PC-3 (cell line): Measurements from ENCODE around the gene SLC25A30. TPM values are rescaled to one million over a fixed set of nuclear protein-coding genes. Genes with fewer than 3 reads are reported as not detected.

ENCODE experiments used
- ATAC-seq: fragments of 200-7000 bp; cut with Tn5 transposase; 2 replicates; pipeline ENCODE4 v1.9.1; 2020; ENCODE audit warnings: mild to moderate bottlenecking, moderate library complexity
- BruUV-seq: library from RNA; stranded (reverse); fragments of 400-500 nt; replicated peaks from 2 replicates; lab custom pipeline; 2021; lab: Mats Ljungman, UMichigan
- CTCF ChIA-PET: fragments of 300-600 bp; sonication (Branson Sonifier 250); formaldehyde crosslinking; loops from one replicate; lab custom pipeline; 2022; ENCODE audit warnings: antibody characterized with exemption; lab: Charles Lee
- POLR2A ChIA-PET: fragments of 300-600 bp; sonication (Branson Sonifier 250); formaldehyde crosslinking; loops from one replicate; lab custom pipeline; 2022; ENCODE audit warnings: antibody characterized with exemption; ENCODE audit not compliant: unreplicated experiment; lab: Charles Lee
- DNase-seq: peaks from one replicate; pipeline ENCODE4 v3.0.0-alpha.2; 2015
- H2AFZ ChIP-seq: fragments of 300-600 bp; sonication (generic); 2 replicates; pipeline ENCODE4 v1.6.0; 2016; ENCODE audit warnings: antibody characterized with exemption, low read length
- H3F3A ChIP-seq: fragments of 300-600 bp; sonication (generic); one replicate; pipeline ENCODE4 v1.6.0; 2017; ENCODE audit warnings: antibody characterized with exemption, low read length, control low read depth, mild to moderate bottlenecking; ENCODE audit not compliant: unreplicated experiment
- H3K27ac ChIP-seq: fragments of 300-600 bp; sonication (generic); 2 replicates; pipeline ENCODE4 v1.5.1; 2016; ENCODE audit warnings: mild to moderate bottlenecking, low read length
- H3K27me3 ChIP-seq: fragments of 300-600 bp; sonication (generic); 2 replicates; pipeline ENCODE4 v1.6.1; 2016; ENCODE audit warnings: low read length, mixed read lengths
- H3K36me3 ChIP-seq: fragments of 300-600 bp; sonication (generic); 2 replicates; pipeline ENCODE4 v1.6.1; 2016; ENCODE audit warnings: low read depth, mixed run types, low read length, mixed read lengths
- H3K4me1 ChIP-seq: fragments of 300-600 bp; sonication (generic); 2 replicates; pipeline ENCODE4 v1.5.1; 2016; ENCODE audit warnings: low read length; ENCODE audit not compliant: insufficient read depth
- H3K4me2 ChIP-seq: fragments of 300-600 bp; sonication (generic); 2 replicates; pipeline ENCODE4 v1.6.0; 2016; ENCODE audit warnings: low read length
- H3K4me3 ChIP-seq: fragments of 300-600 bp; sonication (generic); 2 replicates; pipeline ENCODE4 v1.5.1; 2016; ENCODE audit warnings: mild to moderate bottlenecking, low read length, mixed read lengths
- H3K79me2 ChIP-seq: fragments of 300-600 bp; sonication (generic); 2 replicates; pipeline ENCODE4 v1.6.1; 2017; ENCODE audit warnings: low read length, mixed read lengths
- H3K9ac ChIP-seq: fragments of 300-600 bp; sonication (generic); 2 replicates; pipeline ENCODE4 v1.6.0; 2016; ENCODE audit warnings: mild to moderate bottlenecking, low read length
- H3K9me2 ChIP-seq: fragments of 300-600 bp; sonication (generic); replicated peaks from 2 replicates; pipeline ENCODE4 v1.6.1; 2016; ENCODE audit warnings: mixed run types, low read length, mixed read lengths
- H3K9me3 ChIP-seq: fragments of 300-600 bp; sonication (generic); 2 replicates; pipeline ENCODE4 v1.6.1; 2016; ENCODE audit warnings: low read length, mixed read lengths
- H4K20me1 ChIP-seq: fragments of 300-600 bp; sonication (generic); 2 replicates; pipeline ENCODE4 v1.6.1; 2016; ENCODE audit warnings: low read length, mixed read lengths
- CTCF ChIP-seq: fragments of 300-600 bp; sonication (generic); conservative IDR thresholded peaks from 2 replicates; pipeline ENCODE4 v1.5.1; 2017; ENCODE audit warnings: antibody characterized with exemption, low read depth, mild to moderate bottlenecking, low read length
- EZH2 ChIP-seq: fragments of 300-600 bp; sonication (generic); IDR thresholded peaks from one replicate; pipeline ENCODE4 v1.6.1; 2017; ENCODE audit warnings: antibody characterized with exemption, mild to moderate bottlenecking, low read length; ENCODE audit not compliant: unreplicated experiment
- EZH2phosphoT487 ChIP-seq: fragments of 300-600 bp; sonication (generic); IDR thresholded peaks from 2 replicates; pipeline ENCODE4 v1.6.1; 2018; ENCODE audit warnings: mild to moderate bottlenecking, antibody characterized with exemption, low read length, borderline replicate concordance
- intact Hi-C: fragments of 100-400 bp; cut with micrococcal nuclease; formaldehyde crosslinking; loops from 2 replicates; pipeline ENCODE4 v1.9.0; 2023
- total RNA-seq: library from RNA; depleted of rRNA; stranded (reverse); fragments of >200 nt; gene quantifications from 2 replicates; pipeline ENCODE4 v1.2.3, GENCODE V29; 2014

Gene SLC25A30
- total RNA-seq, 1 experiment from 2014 or later = 8.0 TPM

- Histone ChIP-seq H4K20me1 (no peaks in the 10 kb centered on the region), H3K9me2 (no peaks in the 10 kb centered on the region), H3K4me2 (no peak overlapping the region), H3K27ac (no peak overlapping the region), H3K9me3 (no peaks in the 10 kb centered on the region), H2AFZ (no peak overlapping the region), H3K27me3 (no peaks in the 10 kb centered on the region), H3K9ac (no peak overlapping the region), H3F3A (no peaks in the 10 kb centered on the region), H3K36me3 (no peaks in the 10 kb centered on the region; the same call in 1 of the 2 replicates), H3K79me2 (no peaks in the 10 kb centered on the region), H3K4me1 (no peaks in the 10 kb centered on the region), H3K4me3 (no peak overlapping the region)
- POLR2A ChIA-PET = interaction anchor here (0.6 kb wide), 1 partner anchor 12 kb away, joined by 6 read pairs; no protein-coding TSS in a partner anchor
- no TSS peak for BruUV-seq
- TF ChIP-seq CTCF = no peak
- TF ChIP-seq EZH2 = no peak
- TF ChIP-seq EZH2phosphoT487 = no peak
- DNase-seq (no peak), ATAC-seq (no peak)
- CTCF ChIA-PET = no interaction called here
- intact Hi-C loops = no loop called here
Observed at GRCh38 chr13:45398877-45399276, 19.3 kb downstream of the SLC25A30 start.

- Histone ChIP-seq H3F3A (no peaks in the 10 kb centered on the region), H3K9me3 (no peaks in the 10 kb centered on the region), H4K20me1 (no peaks in the 10 kb centered on the region), H3K27ac (no peak overlapping the region), H3K27me3 (no peaks in the 10 kb centered on the region), H2AFZ (no peak overlapping the region), H3K79me2 (no peaks in the 10 kb centered on the region), H3K36me3 (no peaks in the 10 kb centered on the region; the same call in 1 of the 2 replicates), H3K4me2 (no peak overlapping the region), H3K4me3 (no peak overlapping the region), H3K4me1 (no peaks in the 10 kb centered on the region), H3K9ac (no peak overlapping the region), H3K9me2 (no peaks in the 10 kb centered on the region)
- CTCF ChIA-PET = interaction anchor here (0.6 kb wide), 1 partner anchor 20 kb away, joined by 3 read pairs; no protein-coding TSS in a partner anchor
- TF ChIP-seq EZH2 (no peak), CTCF (no peak), EZH2phosphoT487 (no peak)
- ATAC-seq (no peak), DNase-seq (no peak)
- intact Hi-C loops = no loop called here
- POLR2A ChIA-PET = no interaction called here
- no TSS peak for BruUV-seq
Observed at GRCh38 chr13:45396533-45397095, 21.6 kb downstream of the SLC25A30 start.

GRCh38 chr13:45393941-45394570 is 24.1 kb downstream of the SLC25A30 start:
- BruUV-seq = no TSS peak
- Histone ChIP-seq H3K27me3 (no peaks in the 10 kb centered on the region), H3K4me2 (no peak overlapping the region), H4K20me1 (no peaks in the 10 kb centered on the region), H3K9me2 (no peaks in the 10 kb centered on the region), H3K4me3 (no peak overlapping the region), H3K9me3 (no peaks in the 10 kb centered on the region), H3K9ac (no peak overlapping the region), H3K36me3 (no peaks in the 10 kb centered on the region; the same call in 1 of the 2 replicates), H3K79me2 (no peaks in the 10 kb centered on the region), H3F3A (no peaks in the 10 kb centered on the region), H3K27ac (no peak overlapping the region), H3K4me1 (no peaks in the 10 kb centered on the region), H2AFZ (no peak overlapping the region)
- peak; percentile 56 for DNase-seq
- POLR2A ChIA-PET = no interaction called here
- peak; percentile 88 for ATAC-seq
- TF ChIP-seq CTCF (peak; percentile 58), EZH2phosphoT487 (no peak)
- CTCF ChIA-PET = interaction anchor here (0.5 to 1.0 kb wide), 3 partner anchors 9 to 90 kb away, joined by 3 to 6 read pairs (median 4); no protein-coding TSS in a partner anchor
- intact Hi-C loops = no loop called here
